ENCODE results near the gene IL1R2. TPM values are rescaled to one million over a fixed set of nuclear protein-coding genes. Genes with fewer than 3 reads are reported as not detected.

Gene IL1R2
- total RNA-seq, 4 donors from 2014 or later, result 12.2 to 207 (median 32.1) TPM

DNA sequence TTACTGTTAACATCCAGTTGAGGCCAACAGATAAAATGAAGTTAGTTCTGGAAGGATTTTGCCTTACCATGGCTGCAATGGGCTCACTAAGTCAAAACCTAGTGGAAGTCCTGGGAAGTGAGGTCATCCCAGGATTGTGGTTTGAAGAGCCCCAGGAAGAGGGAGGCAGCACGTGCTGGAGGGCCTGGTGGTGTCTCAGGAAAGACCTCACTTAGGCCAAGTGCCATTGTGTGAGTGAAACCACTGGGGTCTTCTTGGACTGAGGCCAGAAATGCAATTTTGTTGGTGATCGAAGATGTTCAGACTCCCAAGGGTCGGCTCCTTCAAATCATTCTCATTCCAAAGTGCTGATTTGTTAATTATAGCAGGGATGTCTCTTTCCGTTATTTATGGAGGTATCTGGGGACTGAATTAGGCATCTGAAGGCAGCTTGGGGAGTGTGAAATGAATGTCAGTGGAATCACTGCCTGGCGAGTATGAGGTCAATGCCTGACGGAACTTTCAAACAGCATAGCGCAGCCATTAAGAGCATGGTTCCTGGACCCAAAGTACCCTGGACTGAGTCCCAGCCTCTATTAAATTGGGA is 60.0 kb downstream of the IL1R2 start:
- ATAC-seq (ENCODE audit: low FRiP score), result no peak
- TF ChIP-seq, protein P1, sequence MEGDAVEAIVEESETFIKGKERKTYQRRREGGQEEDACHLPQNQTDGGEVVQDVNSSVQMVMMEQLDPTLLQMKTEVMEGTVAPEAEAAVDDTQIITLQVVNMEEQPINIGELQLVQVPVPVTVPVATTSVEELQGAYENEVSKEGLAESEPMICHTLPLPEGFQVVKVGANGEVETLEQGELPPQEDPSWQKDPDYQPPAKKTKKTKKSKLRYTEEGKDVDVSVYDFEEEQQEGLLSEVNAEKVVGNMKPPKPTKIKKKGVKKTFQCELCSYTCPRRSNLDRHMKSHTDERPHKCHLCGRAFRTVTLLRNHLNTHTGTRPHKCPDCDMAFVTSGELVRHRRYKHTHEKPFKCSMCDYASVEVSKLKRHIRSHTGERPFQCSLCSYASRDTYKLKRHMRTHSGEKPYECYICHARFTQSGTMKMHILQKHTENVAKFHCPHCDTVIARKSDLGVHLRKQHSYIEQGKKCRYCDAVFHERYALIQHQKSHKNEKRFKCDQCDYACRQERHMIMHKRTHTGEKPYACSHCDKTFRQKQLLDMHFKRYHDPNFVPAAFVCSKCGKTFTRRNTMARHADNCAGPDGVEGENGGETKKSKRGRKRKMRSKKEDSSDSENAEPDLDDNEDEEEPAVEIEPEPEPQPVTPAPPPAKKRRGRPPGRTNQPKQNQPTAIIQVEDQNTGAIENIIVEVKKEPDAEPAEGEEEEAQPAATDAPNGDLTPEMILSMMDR (IDR thresholded peaks at IDR 0.05), result no peak
- DNase-seq (ENCODE audit: low spot score), result no peak

DNA sequence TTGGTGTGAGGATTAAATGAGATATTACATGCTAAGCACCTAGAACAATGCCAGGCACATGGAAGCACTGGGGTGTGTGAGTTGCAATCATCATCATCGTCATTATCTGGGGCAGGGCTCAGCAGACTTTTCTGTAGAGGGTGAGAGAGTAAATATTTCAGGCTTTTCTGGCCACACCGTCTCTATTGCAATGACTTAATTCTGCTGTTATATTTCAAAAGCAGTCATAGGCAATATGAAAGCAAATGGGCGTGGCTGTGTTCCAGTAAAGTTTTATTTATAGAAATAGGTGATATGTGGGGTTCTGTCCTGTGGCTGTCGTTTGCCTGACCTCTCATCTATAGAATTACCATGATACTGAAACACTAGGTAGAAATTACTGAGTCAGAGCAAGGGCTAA is 60.6 kb downstream of the IL1R2 start:
- no peak for ATAC-seq (ENCODE audit: low FRiP score)
- no peak for DNase-seq (ENCODE audit: low spot score)
- TF ChIP-seq, protein P1 (IDR thresholded peaks at IDR 0.05), result no peak

DNA sequence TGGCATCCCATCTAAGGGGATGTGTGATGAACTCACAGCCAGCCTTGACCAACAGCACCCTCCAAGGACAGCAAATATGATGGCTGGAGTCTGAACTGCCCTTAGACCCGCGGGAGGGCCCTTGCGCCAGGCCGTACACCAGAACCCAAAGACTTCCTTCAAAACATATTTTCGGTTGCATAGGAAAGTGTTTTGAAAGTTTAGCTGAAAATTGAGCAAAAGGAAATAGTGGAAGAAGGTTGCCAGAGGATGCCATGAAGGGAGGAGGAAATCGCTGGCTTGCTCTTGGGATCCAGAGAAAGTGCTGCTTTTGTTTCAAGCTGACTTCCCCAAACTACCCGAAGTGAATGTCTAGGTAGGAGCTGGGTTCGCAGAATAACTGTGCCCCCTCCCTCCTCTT is 61.3 kb downstream of the IL1R2 start:
- TF ChIP-seq, protein P1 (IDR thresholded peaks at IDR 0.05), result no peak
- ATAC-seq (ENCODE audit: low FRiP score), result no peak
- no peak for DNase-seq (ENCODE audit: low spot score)

DNA sequence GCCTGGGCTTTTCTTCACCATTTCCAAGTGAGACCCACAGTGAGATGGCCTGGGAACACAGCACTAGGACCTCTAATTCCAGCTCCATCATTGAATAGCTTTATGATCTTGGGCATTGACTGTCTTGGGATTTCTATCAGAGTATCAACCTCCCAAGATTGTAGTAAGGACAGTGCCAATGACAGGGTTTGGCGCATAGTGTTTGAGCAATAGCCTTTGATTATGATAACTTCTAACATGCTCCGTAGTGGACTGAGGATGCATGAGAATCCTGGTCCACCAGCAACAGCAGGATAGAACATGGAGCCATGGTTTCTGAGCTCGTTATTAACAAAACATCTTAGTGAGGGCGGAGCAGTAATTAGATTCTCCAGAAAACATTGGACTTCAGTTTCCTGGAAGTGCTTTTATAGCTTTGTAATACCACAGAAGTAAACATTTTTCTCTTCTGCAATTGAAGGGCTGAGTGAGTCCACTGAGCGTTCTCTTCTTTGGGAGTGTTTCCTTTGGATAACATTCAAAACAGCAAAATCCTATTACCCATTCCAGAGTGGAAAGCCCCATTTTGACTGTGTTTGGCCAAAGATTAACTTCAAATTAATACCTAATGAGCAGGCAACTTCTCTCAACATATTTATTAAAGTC is 63.7 kb downstream of the IL1R2 start:
- ATAC-seq (ENCODE audit: low FRiP score) (peak; percentile 17), DNase-seq (ENCODE audit: low spot score) (no peak)
- TF ChIP-seq, protein P1 (IDR thresholded peaks at IDR 0.05), result no peak

DNA sequence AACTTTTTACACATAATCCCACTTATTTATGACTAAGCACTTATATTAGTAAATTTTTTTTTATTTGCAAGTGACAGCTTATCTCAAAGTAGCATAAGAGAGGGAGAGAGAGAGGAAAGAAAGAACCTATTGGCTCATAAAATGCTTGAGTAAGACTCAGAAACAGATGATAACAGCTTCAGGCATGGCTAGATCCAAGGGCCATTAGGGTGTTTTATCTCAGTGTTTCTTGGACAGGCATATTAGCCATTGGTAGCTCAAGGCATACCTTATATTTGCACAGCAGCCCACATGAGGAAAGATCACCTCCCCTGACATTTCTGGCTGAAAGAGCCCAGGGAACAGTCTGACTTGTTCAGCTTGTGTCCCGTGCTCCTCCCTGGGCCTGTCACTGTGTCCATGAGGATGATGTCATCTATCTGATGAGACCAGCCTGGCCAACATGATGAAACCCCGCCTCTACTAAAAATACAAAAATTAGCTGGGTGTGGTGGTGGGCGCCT is 64.4 kb downstream of the IL1R2 start:
- TF ChIP-seq, protein P1 (IDR thresholded peaks at IDR 0.05), result no peak
- DNase-seq (ENCODE audit: low spot score) (no peak), ATAC-seq (ENCODE audit: low FRiP score) (peak; percentile 24)

DNA sequence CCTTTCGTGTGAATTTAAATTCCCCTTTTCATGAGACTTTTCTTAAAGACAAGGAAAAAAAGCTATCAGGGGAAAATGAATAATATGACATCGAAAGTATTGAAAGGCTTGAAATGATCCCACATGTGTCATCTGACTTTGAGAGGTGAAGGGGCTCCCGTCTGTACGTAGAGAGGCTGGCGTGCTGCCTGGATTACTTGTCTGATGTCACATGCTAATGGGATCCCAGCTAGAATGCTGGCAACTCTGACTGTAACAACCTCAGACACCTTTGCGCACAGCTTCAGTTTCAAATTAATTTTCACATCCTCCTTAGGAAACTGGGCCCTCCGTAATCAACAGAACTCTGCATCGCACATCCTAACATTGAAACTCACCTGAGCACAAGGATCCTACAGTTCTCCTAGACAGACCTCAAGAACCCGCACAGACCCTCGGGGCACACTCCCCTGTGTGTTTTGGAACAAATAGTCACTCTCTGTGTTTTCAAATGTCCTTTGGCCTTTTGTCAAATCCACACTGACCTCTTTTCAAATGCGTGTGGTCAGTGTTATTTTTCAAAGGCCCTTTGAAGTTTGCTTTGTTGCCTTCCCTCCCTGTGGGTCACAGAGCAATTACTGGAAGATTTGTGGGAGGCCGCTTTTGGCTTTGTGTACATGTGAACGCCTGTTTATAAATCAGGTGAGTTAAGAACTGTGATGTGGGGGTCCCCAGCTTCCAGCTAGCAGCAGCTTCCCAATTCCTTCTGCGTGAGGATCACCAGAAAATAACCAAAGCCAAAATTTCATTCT is 65.9 kb downstream of the IL1R2 start:
- ATAC-seq (ENCODE audit: low FRiP score), result no peak
- DNase-seq (ENCODE audit: low spot score), result no peak

More for the DNA sequence above, 65.9 kb downstream of the IL1R2 start:
- TF ChIP-seq, protein P1 (IDR thresholded peaks at IDR 0.05), result no peak

Measured in omental fat pad (tissue), 4 donors.